CD4-positive, alpha-beta T cell (primary cell): ENCODE measurements around the gene RECQL5. TPM values are rescaled to one million over a fixed set of nuclear protein-coding genes. Genes with fewer than 3 reads are reported as not detected.

ENCODE experiments used
- ATAC-seq: fragments of 200-7000 bp; cut with Tn5 transposase; one replicate; pipeline ENCODE4 v1.10.0; 2022; ENCODE audit warnings: mild to moderate bottlenecking; ENCODE audit not compliant: poor library complexity
- CTCF ChIA-PET: fragments of 350-600 bp; sonication (Branson Sonifier 250); formaldehyde crosslinking; loops from one replicate; lab custom pipeline; 2021; ENCODE audit warnings: antibody characterized with exemption, inconsistent platforms; lab: Charles Lee
- POLR2A ChIA-PET: fragments of 350-600 bp; sonication (Branson Sonifier 250); formaldehyde crosslinking; loops from one replicate; lab custom pipeline; 2021; ENCODE audit warnings: antibody characterized with exemption, inconsistent platforms; lab: Charles Lee
- DNase-seq, 14 experiments: peaks; one replicate each; pipeline ENCODE4 v3.0.0-alpha.2; 2013 to 2020; ENCODE audit warnings: mixed read lengths in 2 of 14
- H3K27ac ChIP-seq, 2 donors: one replicate each; pipeline versions ENCODE4 v1.5.1 to v1.7.0; 2013; ENCODE audit warnings: low read length in 2 of 2, low read depth in 1 of 2, mild to moderate bottlenecking in 1 of 2
- H3K27me3 ChIP-seq, 2 experiments: 1 replicate in 1 of 2; 2 replicates in 1 of 2; pipeline versions ENCODE4 v1.6.1 to v1.7.0; 2013; ENCODE audit warnings: low read length in 2 of 2, control low read depth in 1 of 2, mild to moderate bottlenecking in 1 of 2, moderate library complexity in 1 of 2; ENCODE audit not compliant: insufficient read depth in 2 of 2, control insufficient read depth in 1 of 2
- H3K36me3 ChIP-seq: one replicate; pipeline ENCODE4 v1.6.1; 2013; ENCODE audit warnings: low read length, control low read depth; ENCODE audit not compliant: insufficient read depth
- H3K4me1 ChIP-seq: one replicate; pipeline ENCODE4 v1.6.1; 2013; ENCODE audit warnings: low read length, control low read depth; ENCODE audit not compliant: insufficient read depth
- H3K4me3 ChIP-seq: one replicate; pipeline ENCODE4 v1.5.1; 2013; ENCODE audit warnings: mild to moderate bottlenecking, low read length, moderate library complexity
- H3K9me3 ChIP-seq, 2 experiments: 1 replicate in 1 of 2; 2 replicates in 1 of 2; pipeline versions ENCODE4 v1.6.1 to v1.7.0; 2013; ENCODE audit warnings: low read length in 2 of 2, mild to moderate bottlenecking in 2 of 2, control low read depth in 1 of 2, moderate library complexity in 1 of 2; ENCODE audit not compliant: control insufficient read depth in 1 of 2, insufficient read depth in 1 of 2
- H3K27ac Mint-ChIP-seq: one replicate; pipeline ENCODE4 v1.8.0; 2020; ENCODE audit warnings: mixed read lengths
- H3K27me3 Mint-ChIP-seq: one replicate; pipeline ENCODE4 v1.8.0; 2021; ENCODE audit warnings: mixed read lengths
- H3K36me3 Mint-ChIP-seq: one replicate; pipeline ENCODE4 v1.8.0; 2021; ENCODE audit warnings: low read depth, mixed read lengths
- H3K4me1 Mint-ChIP-seq: one replicate; pipeline ENCODE4 v1.8.0; 2021; ENCODE audit warnings: low read depth, mixed read lengths
- H3K4me3 Mint-ChIP-seq: one replicate; pipeline ENCODE4 v1.8.0; 2020; ENCODE audit warnings: mild to moderate bottlenecking, mixed read lengths
- H3K9me3 Mint-ChIP-seq: one replicate; pipeline ENCODE4 v1.8.0; 2020; ENCODE audit warnings: mixed read lengths
- CTCF ChIP-seq: fragments of 200-600 bp; IDR thresholded peaks from one replicate; pipeline ENCODE4 v1.8.0; 2022; ENCODE audit warnings: antibody characterized with exemption, mild to moderate bottlenecking
- intact Hi-C, 2 experiments: fragments of 100-400 bp; cut with DNase I in 1 of 2; cut with micrococcal nuclease in 1 of 2; formaldehyde crosslinking; loops; one replicate each; pipeline versions ENCODE4 v1.15.1 to v1.9.0; 2023 to 2025; cut with DNase I, micrococcal nuclease
- total RNA-seq, 174 experiments: library from RNA in 2 of 174; stranded (reverse) in 2 of 174; gene quantifications; one replicate each; pipeline ENCODE4 v1.2.3 and lab custom pipeline; 2021 to 2026

RECQL5 gene
- total RNA-seq, 2 experiments from 2014 or later: 16.4 to 17.7 TPM

GRCh38 chr17:75652341-75652740 lies 14.6 kb downstream of the RECQL5 start:
- ATAC-seq (no peak), DNase-seq (no peak)
- ChIA-PET CTCF (interaction anchor here (1.0 to 1.3 kb wide), 2 partner anchors 20 to 99 kb away, joined by 3 to 4 read pairs; no protein-coding TSS in a partner anchor), POLR2A (interaction anchor here (1.5 kb wide), 1 partner anchor 18 kb away, joined by 3 read pairs; no protein-coding TSS in a partner anchor)
- H3K4me3 Mint-ChIP-seq: no peak overlapping the region
- Histone ChIP-seq H3K4me3 (no peak overlapping the region), H3K27me3 (no peaks in the 10 kb centered on the region), H3K4me1 (peaks cover 3% of the 10 kb centered on the region), H3K9me3 (no peaks in the 10 kb centered on the region), H3K36me3 (peaks cover 55% of the 10 kb centered on the region), H3K27ac (no peak overlapping the region)
- H3K27ac Mint-ChIP-seq: no peak overlapping the region
- H3K36me3 Mint-ChIP-seq: peaks cover 69% of the 10 kb centered on the region
- no peaks in the 10 kb centered on the region for H3K27me3 Mint-ChIP-seq
- H3K9me3 Mint-ChIP-seq: no peaks in the 10 kb centered on the region
- peaks cover 5% of the 10 kb centered on the region for H3K4me1 Mint-ChIP-seq
- no peak for TF ChIP-seq CTCF
- intact Hi-C loops: no loop called here

GRCh38 chr17:75650874-75651273 lies 16.1 kb downstream of the RECQL5 start:
- peaks cover 63% of the 10 kb centered on the region for H3K36me3 Mint-ChIP-seq

GRCh38 chr17:75649687-75650086 lies 17.3 kb downstream of the RECQL5 start:
- Mint-ChIP-seq H3K27ac (no peak overlapping the region), H3K4me3 (no peak overlapping the region), H3K27me3 (no peaks in the 10 kb centered on the region), H3K9me3 (no peaks in the 10 kb centered on the region), H3K4me1 (peaks cover 5% of the 10 kb centered on the region), H3K36me3 (peaks cover 61% of the 10 kb centered on the region)
- Histone ChIP-seq H3K4me3 (no peak overlapping the region), H3K4me1 (peaks cover 11% of the 10 kb centered on the region), H3K27me3 (no peaks in the 10 kb centered on the region), H3K36me3 (peaks cover 47% of the 10 kb centered on the region), H3K27ac (no peak overlapping the region), H3K9me3 (no peaks in the 10 kb centered on the region)
- ATAC-seq: no peak
- no peak for TF ChIP-seq CTCF
- no peak for DNase-seq
- ChIA-PET CTCF (interaction anchor here (2.1 kb wide), 1 partner anchor 17 kb away, joined by 5 read pairs; no protein-coding TSS in a partner anchor), POLR2A (no interaction called here)
- intact Hi-C loops: no loop called here

More at GRCh38 chr17:75650874-75651273, 16.1 kb downstream of the RECQL5 start:
- Histone ChIP-seq H3K27ac (no peak overlapping the region), H3K4me3 (no peak overlapping the region), H3K4me1 (peaks cover 10% of the 10 kb centered on the region), H3K36me3 (peaks cover 54% of the 10 kb centered on the region), H3K27me3 (no peaks in the 10 kb centered on the region), H3K9me3 (no peaks in the 10 kb centered on the region)
- DNase-seq (no peak), ATAC-seq (no peak)
- TF ChIP-seq CTCF: no peak
- no peaks in the 10 kb centered on the region for H3K27me3 Mint-ChIP-seq
- CTCF ChIA-PET: interaction anchor here (2.1 kb wide), 1 partner anchor 18 kb away, joined by 5 read pairs; no protein-coding TSS in a partner anchor
- no peaks in the 10 kb centered on the region for H3K9me3 Mint-ChIP-seq
- intact Hi-C loops: no loop called here
- POLR2A ChIA-PET: interaction anchor here (1.5 kb wide), 1 partner anchor 17 kb away, joined by 3 read pairs; no protein-coding TSS in a partner anchor
- no peak overlapping the region for H3K4me3 Mint-ChIP-seq
- H3K27ac Mint-ChIP-seq: no peak overlapping the region
- H3K4me1 Mint-ChIP-seq: peaks cover 5% of the 10 kb centered on the region
